Left lung (tissue), 10 donors: ENCODE measurements around the gene EEF2K. TPM values are rescaled to one million over a fixed set of nuclear protein-coding genes. Genes with fewer than 3 reads are reported as not detected.
"Not testable (repeated sequence)": the region's sequence is repeated elsewhere in the genome, so short reads cannot be mapped to it uniquely, and the experiment has no call there.

ENCODE experiments used
- ATAC-seq: fragments of 200-7000 bp; cut with Tn5 transposase; one replicate; pipeline ENCODE4 v1.9.1; 2020; ENCODE audit warnings: moderate library complexity
- DNase-seq, 4 donors: peaks; one replicate each; pipeline ENCODE4 v3.0.0-alpha.2; 2013 to 2020
- H3K27ac ChIP-seq, 2 donors: fragments of 200-600 bp; sonication (generic) in 1 of 2; one replicate each; pipeline versions ENCODE4 v1.5.0 to v1.8.0; 2020 to 2021
- H3K27me3 ChIP-seq, 2 donors: fragments of 200-600 bp; sonication (generic) in 1 of 2; one replicate each; pipeline versions ENCODE4 v1.5.0 to v1.8.0; 2020 to 2021
- H3K36me3 ChIP-seq, 2 donors: fragments of 200-600 bp; sonication (generic) in 1 of 2; one replicate each; pipeline versions ENCODE4 v1.5.0 to v1.8.0; 2020 to 2021
- H3K4me1 ChIP-seq, 2 donors: fragments of 200-600 bp; one replicate each; pipeline ENCODE4 v1.8.0; 2021
- H3K4me3 ChIP-seq, 2 donors: fragments of 200-600 bp; sonication (generic) in 1 of 2; one replicate each; pipeline versions ENCODE4 v1.5.0 to v1.8.0; 2020 to 2021; ENCODE audit warnings: mild to moderate bottlenecking in 1 of 2
- H3K9me3 ChIP-seq, 2 donors: fragments of 200-600 bp; sonication (generic) in 1 of 2; one replicate each; pipeline versions ENCODE4 v1.5.0 to v1.8.0; 2020 to 2021
- intact Hi-C, 2 donors: fragments of 100-400 bp; cut with DNase I; formaldehyde crosslinking; loops; one replicate each; pipeline versions ENCODE4 v1.11.2 to v1.14.2; 2022
- polyA plus RNA-seq, 6 donors: library from polyadenylated mRNA; unstranded; fragments of 120-200 nt; gene quantifications; one replicate each; pipeline ENCODE4 v1.2.1, GENCODE V29; 2013; ENCODE audit not compliant: insufficient read length in 6 of 6
- total RNA-seq, 2 donors: library from RNA; stranded (reverse); fragmentation: NEBNext Ultra II Directional; extraction: Animal tissue kit (Norgen Biotek cat#: 25700); gene quantifications; one replicate each; pipeline ENCODE4 v1.2.1, GENCODE V29; 2021
- TF ChIP-seq, protein P1 (sequence below), 2 donors: fragments of 200-600 bp; sonication (generic) in 1 of 2; IDR thresholded peaks; one replicate each; pipeline versions ENCODE4 v1.5.0 to v1.8.0; 2021; ENCODE audit warnings: antibody characterized with exemption in 2 of 2
- donor health status: DM: no; HTN: yes; CAD: no.
- donor health status: DM: no; HTN: no; CAD: no.

Gene EEF2K
- total and polyA plus RNA-seq, 8 donors, result 21.2 to 32.8 (median 23.7) TPM

DNA sequence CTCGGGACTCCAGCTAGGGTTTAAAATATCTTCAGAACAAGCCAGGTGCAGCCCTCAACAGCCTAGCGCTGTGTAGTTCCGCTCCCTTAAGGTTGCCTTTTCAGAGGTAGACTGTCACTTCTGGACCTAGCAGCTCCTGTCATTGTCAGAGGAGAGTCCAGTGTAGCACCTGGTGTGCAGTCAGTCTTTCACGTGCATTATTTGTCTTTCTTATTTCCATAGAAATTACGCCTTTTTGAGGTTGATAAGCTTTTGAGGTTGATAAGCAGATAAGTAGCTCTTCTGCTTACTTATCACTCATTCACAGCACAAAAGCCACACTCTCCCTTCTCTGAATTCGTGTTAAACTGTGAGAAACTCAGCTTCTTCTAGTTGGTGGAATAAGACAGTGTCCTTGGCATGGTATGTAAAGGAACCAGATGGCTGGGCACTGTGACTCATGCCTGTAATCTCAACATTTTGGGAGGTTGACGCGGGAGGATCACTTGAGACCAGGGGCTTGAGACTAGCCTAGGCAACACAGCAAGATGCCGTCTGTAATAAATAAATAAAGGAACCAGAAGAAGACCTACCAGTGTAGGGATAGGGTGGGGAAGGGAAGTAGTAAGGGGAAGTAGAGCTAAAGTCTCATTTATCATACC is 10.2 kb downstream of the EEF2K start:
- DNase-seq, result no peak
- Histone ChIP-seq H3K9me3 (no peaks in the 10 kb centered on the region), H3K27ac (peak overlapping the region in 1 of 2 donors; percentile 18), H3K36me3 (peaks cover 0 to 10% of the 10 kb centered on the region in 2 donors), H3K4me1 (peaks cover 0 to 18% of the 10 kb centered on the region in 2 donors), H3K4me3 (no peak overlapping the region), H3K27me3 (no peaks in the 10 kb centered on the region)
- intact Hi-C loops, result no loop called here
- peak; percentile 21 for ATAC-seq
- TF ChIP-seq, protein P1, sequence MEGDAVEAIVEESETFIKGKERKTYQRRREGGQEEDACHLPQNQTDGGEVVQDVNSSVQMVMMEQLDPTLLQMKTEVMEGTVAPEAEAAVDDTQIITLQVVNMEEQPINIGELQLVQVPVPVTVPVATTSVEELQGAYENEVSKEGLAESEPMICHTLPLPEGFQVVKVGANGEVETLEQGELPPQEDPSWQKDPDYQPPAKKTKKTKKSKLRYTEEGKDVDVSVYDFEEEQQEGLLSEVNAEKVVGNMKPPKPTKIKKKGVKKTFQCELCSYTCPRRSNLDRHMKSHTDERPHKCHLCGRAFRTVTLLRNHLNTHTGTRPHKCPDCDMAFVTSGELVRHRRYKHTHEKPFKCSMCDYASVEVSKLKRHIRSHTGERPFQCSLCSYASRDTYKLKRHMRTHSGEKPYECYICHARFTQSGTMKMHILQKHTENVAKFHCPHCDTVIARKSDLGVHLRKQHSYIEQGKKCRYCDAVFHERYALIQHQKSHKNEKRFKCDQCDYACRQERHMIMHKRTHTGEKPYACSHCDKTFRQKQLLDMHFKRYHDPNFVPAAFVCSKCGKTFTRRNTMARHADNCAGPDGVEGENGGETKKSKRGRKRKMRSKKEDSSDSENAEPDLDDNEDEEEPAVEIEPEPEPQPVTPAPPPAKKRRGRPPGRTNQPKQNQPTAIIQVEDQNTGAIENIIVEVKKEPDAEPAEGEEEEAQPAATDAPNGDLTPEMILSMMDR (IDR thresholded peaks at IDR 0.05), result no peak

DNA sequence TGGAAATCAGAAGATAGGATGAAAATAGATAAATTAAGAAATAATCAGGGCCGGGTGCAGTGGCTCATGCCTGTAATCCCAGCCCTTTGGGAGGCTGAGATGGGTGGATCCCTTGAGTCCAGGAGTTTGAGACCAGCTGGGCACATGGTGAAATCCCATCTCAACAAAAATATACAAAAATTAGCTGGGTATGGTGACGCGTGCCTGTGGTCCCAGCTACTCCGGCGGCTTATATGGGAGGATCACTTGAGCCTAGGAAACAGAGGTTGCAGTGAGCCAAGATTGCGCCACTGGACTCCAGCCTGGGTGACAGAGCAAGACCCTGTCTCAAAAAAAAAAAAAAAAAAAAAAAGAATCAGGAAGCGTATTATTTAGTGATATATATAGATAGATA is 10.8 kb downstream of the EEF2K start:
- Histone ChIP-seq H3K4me1 (peaks cover 0 to 18% of the 10 kb centered on the region in 2 donors), H3K27ac (peak overlapping the region in 1 of 2 donors; percentile 18)
- H3K36me3 ChIP-seq, DNase-seq, H3K27me3 ChIP-seq, ATAC-seq, intact Hi-C loops, H3K4me3 ChIP-seq, H3K9me3 ChIP-seq: not testable (repeated sequence)

DNA sequence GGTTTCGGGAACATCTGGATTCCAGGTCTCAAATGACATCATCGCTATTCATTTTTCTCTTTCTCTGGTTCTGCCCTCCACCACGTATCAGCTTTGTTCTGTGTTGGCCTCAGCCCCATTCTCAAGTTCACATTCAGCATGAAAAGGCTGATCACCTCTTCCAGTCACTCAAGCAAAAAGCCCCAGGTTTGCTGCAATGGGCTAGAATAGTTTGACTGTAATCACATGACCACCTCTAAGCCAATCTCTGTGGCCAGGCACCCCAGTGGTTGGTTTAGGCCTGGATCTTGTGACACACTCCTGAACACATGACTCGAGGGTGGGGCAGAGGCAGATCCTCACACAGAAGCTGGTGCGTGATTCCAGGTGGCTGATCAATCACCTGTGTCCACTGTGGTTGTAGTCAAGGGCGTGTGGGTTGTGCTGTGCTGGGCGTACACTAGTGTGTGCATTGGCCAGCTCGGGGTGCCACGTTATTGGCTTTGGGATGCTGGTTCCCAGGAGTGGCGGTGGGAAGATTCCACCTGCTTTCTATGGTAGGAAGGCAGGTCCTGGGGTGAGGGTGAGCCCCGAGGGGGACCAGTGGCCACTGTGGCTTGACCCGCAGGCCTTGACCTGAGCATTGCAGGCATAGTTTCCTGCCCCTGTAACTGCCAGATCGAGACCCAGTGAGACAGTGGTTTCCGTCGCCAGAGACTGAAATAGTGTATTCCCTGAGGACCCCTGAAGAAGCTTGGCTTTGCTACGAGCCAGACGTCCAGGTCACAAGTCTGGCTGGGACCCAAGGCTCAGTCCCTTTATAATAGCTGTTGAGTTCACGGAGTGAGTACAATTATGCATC is 12.0 kb downstream of the EEF2K start:
- Histone ChIP-seq H3K27ac (no peak overlapping the region), H3K4me1 (peaks cover 0 to 18% of the 10 kb centered on the region in 2 donors), H3K27me3 (no peaks in the 10 kb centered on the region), H3K36me3 (peaks cover 0 to under 1% of the 10 kb centered on the region in 2 donors), H3K9me3 (no peaks in the 10 kb centered on the region), H3K4me3 (no peak overlapping the region)
- ATAC-seq (no peak), DNase-seq (no peak)
- TF ChIP-seq, protein P1 (IDR thresholded peaks at IDR 0.05), result no peak
- intact Hi-C loops, result no loop called here

GRCh38 chr16:22219389-22220068 is 13.5 kb downstream of the EEF2K start:
- Histone ChIP-seq H3K27ac (no peak overlapping the region), H3K4me1 (peaks cover 0 to 19% of the 10 kb centered on the region in 2 donors), H3K4me3 (no peak overlapping the region), H3K36me3 (no peaks in the 10 kb centered on the region), H3K27me3 (no peaks in the 10 kb centered on the region), H3K9me3 (no peaks in the 10 kb centered on the region)
- TF ChIP-seq, protein P1 (IDR thresholded peaks at IDR 0.05), result no peak
- no peak for ATAC-seq
- no peak for DNase-seq
- intact Hi-C loops, result no loop called here

DNA sequence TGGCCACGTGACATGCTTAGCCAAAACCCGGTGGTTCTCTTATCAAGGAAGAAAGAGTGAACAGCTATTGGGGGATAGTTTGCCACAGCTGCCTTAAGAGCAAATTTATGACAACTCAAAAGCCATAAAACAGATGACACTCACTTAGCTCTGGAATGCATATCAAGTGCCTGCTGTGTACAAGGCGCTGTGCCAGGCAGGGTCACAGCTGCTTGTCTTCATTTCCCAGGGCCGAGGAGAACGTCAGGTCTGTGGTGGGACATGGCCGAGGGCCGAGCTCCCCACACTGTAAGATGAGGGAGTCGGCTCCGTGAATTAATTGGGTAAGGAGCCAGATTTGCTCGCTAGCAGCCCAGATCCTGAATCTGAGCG is 14.0 kb downstream of the EEF2K start:
- intact Hi-C loops, result no loop called here
- Histone ChIP-seq H3K27ac (peak overlapping the region in 1 of 2 donors; percentile 21), H3K4me1 (peaks cover 0 to 19% of the 10 kb centered on the region in 2 donors), H3K36me3 (no peaks in the 10 kb centered on the region), H3K9me3 (no peaks in the 10 kb centered on the region), H3K27me3 (no peaks in the 10 kb centered on the region), H3K4me3 (no peak overlapping the region)
- DNase-seq, result peak in 2 of 4 donors; percentile 94 to 96
- TF ChIP-seq, protein P1 (IDR thresholded peaks at IDR 0.05), result no peak
- peak; percentile 25 for ATAC-seq
